Measurements from ENCODE around the gene UGT2B10. TPM values are rescaled to one million over a fixed set of nuclear protein-coding genes. Genes with fewer than 3 reads are reported as not detected.
"Not testable (repeated sequence)": the region's sequence is repeated elsewhere in the genome, so short reads cannot be mapped to it uniquely, and the experiment has no call there.

The UGT2B10 gene
- not detected in 2 replicates for total RNA-seq (2014; rRNA removed; shearing (Covaris generic); ENCODE audit: low replicate concordance)

DNA sequence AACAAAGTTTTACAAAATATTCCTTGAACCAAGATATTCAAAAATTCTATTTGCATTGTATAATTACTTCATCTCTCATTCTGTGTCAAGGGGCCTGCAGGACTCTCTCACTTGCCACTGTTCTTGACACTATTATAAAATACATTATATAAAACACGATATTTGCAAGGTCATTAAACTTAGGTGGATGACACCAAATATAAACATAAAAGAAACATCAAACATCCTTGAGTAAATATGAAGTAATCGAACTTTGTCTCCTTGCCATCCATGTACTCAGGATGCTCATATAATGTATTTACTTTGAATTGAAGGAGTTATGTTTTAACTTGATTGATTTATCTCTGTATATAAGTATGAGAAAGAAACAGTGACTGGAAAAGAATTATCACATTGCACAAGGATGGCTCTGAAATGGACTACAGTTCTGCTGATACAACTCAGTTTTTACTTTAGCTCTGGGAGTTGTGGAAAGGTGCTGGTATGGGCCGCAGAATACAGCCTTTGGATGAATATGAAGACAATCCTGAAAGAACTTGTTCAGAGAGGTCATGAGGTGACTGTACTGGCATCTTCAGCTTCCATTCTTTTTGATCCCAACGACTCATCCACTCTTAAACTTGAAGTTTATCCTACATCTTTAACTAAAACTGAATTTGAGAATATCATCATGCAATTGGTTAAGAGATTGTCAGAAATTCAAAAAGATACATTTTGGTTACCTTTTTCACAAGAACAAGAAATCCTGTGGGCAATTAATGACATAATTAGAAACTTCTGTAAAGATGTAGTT lies at the start of gene UGT2B10:
Gene UGT2B10 (plus strand): TSS at position 378 of the 793 bp plus-strand sequence. CDS start 26 bp downstream, at position 404.
- DNase-seq, H3K27me3 ChIP-seq, H3K36me3 ChIP-seq, H3K4me3 ChIP-seq, H3K9me3 ChIP-seq: not testable (repeated sequence)

DNA sequence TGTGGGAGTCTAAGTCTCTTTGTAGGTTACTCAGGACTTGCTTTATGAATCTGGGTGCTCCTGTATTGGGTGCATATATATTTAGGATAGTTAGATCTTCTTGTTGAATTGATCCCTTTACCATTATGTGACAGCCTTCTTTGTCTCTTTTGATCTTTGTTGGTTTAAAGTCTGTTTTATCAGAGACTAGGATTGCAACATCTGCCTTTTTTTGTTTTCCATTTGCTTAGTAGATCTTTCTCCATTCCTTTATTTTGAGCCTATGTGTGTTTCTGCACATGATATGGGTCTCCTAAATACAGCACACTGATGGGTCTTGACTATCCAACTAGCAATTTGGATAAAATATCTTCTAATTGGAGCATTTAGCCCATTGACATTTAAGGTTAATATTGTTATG lies 44.0 kb upstream of the UGT2B10 start:
- DNase-seq, H3K27me3 ChIP-seq, H3K4me3 ChIP-seq, H3K36me3 ChIP-seq, H3K9me3 ChIP-seq: not testable (repeated sequence)

DNA sequence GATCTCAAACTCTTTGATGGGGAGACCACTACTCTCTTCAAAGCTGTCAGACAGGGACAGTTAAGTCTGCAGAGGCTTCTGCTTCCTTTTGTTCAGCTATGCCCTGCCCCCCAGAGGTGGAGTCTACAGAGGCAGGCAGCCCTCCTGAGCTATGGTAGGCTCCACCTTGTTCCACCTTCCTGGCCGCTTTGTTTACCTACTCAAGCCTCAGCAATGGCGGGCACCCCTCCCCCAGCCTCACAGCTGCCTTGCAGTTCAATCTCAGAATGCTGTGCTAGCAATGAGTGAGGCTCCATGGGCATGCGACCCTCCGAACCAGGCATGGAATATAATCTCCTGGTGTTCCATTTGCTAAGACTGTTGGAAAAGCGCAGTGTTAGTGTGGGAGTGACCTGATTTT lies 42.1 kb upstream of the UGT2B10 start:
- H3K9me3 ChIP-seq, result no peaks in the 10 kb centered on the region
- H3K27me3 ChIP-seq, result no peaks in the 10 kb centered on the region
- DNase-seq, result no peak
- no peak overlapping the region for H3K4me3 ChIP-seq
- H3K36me3 ChIP-seq, result no peaks in the 10 kb centered on the region

DNA sequence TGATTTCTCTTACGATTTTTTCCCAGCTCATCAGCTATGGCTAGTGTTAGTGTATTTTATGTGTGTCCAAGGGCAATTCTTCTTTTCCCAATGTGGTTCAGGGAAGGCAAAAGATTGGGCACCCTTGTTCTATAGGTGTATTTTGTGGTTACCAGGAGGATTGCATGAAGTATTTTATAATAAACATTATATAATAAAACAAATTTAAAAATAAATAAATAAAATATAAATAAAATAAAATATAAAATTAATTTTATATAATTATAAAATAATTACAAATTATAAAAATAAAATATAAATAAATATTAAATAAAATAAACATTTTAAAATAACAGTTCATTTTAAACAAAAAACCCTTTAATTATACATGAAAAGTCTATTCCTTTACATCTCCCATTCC lies 35.6 kb upstream of the UGT2B10 start:
- Histone ChIP-seq H3K9me3 (no peaks in the 10 kb centered on the region), H3K4me3 (no peak overlapping the region), H3K27me3 (no peaks in the 10 kb centered on the region), H3K36me3 (no peaks in the 10 kb centered on the region)
- no peak for DNase-seq

DNA sequence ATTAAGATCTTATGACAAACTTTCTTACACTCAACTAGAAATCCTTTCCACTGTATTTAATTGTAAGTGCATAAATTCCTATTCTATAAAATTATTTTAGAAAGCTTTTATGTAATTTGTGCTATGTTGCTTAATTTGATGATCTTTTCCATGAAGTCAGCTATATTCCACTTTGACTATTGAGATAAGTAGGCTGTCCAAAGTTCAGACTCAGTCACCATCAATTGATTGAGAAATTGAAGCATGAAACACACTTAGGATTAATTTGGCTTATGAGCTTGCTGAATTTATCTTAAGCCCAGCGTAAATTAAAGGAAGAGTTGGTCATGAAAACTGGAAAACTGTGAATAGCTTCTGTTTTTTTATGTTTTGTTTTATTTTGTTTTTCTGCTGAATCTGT lies 18.7 kb upstream of the UGT2B10 start:
- no peaks in the 10 kb centered on the region for H3K36me3 ChIP-seq
- no peak for DNase-seq
- H3K27me3 ChIP-seq, result no peaks in the 10 kb centered on the region
- no peaks in the 10 kb centered on the region for H3K9me3 ChIP-seq
- no peak overlapping the region for H3K4me3 ChIP-seq

DNA sequence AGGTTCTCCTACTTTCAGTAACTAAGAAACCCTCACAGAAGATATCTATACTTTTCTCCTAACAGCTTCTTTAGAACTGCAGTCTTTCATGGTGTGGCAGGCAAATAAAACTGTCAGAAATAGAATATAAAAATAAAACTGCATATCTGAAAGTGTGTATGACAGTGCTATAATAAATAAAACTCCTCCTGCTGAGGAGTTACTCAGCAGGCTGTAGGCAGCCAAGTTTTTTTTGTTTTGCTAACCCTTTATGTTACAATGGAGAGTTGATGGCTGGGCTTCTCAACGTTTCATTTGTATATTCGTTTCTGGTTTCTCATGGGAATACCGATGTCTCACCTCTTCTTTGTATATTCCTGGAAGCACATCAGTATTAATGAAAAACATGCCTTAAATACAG lies 18.2 kb upstream of the UGT2B10 start:
- Histone ChIP-seq H3K36me3 (no peaks in the 10 kb centered on the region), H3K4me3 (no peak overlapping the region), H3K27me3 (no peaks in the 10 kb centered on the region), H3K9me3 (no peaks in the 10 kb centered on the region)
- DNase-seq, result no peak

DNA sequence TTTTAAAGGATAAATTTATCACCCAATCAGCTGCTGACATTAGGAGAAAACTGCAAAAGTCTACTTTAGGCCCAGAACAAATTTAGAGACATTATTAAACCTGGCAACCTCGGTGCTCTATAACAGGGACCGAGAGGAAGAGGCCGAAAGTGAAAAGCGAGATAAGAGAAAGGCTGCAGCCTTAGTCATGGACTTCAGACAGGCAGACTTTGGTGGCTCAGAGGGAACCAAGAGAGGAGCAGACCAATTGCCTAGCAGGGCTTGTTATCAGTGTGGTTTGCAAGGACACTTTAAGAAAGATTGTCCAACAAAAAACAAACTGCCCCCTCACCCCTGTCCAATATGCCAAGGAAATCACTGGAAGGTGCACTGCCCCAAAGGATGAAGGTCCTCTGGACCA lies 12.8 kb upstream of the UGT2B10 start:
- no peak for DNase-seq
- H3K9me3 ChIP-seq, result no peaks in the 10 kb centered on the region
- no peaks in the 10 kb centered on the region for H3K27me3 ChIP-seq
- H3K36me3 ChIP-seq, result no peaks in the 10 kb centered on the region
- no peak overlapping the region for H3K4me3 ChIP-seq

DNA sequence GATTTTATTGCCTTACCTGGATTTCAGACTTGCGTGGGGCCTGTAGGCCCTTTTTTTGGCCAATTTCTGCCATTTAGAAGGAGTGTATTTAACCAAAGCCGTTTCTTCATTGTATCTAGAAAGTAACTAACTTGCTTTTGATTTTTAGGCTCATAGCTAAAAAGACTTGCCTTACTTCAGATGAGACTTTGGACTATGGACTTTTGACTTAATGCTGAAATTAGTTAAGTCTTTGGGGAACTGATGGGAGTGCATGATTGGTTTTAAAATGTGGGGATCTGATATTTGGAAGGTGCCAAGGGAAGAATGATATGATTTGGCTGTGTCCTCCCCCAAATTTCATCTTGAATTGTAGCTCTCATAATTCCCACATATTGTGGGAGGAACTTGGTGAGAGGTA lies 7.7 kb upstream of the UGT2B10 start:
- Histone ChIP-seq H3K27me3 (no peaks in the 10 kb centered on the region), H3K36me3 (no peaks in the 10 kb centered on the region), H3K9me3 (no peaks in the 10 kb centered on the region), H3K4me3 (no peak overlapping the region)
- DNase-seq, result no peak

DNA sequence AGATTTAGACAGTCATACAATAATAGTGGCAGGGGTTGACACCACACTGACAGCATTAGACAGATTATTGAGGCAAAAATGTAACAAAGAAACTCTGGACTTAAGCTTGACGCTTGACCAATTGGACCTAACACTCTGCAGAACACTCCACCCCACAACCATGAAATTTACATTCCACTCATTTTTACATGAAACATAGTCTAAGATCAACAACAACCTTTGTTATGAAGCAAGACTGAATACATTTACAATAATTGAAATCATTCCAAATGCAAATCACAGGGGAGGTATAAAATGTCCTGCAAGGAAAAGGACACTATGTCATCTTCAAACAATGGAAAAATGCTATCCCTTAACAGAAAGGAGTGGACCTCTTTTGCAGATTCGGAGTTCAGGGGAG lies 4.9 kb upstream of the UGT2B10 start:
- Histone ChIP-seq H3K4me3 (no peak overlapping the region), H3K36me3 (no peaks in the 10 kb centered on the region), H3K27me3 (no peaks in the 10 kb centered on the region), H3K9me3 (no peaks in the 10 kb centered on the region)
- no peak for DNase-seq

DNA sequence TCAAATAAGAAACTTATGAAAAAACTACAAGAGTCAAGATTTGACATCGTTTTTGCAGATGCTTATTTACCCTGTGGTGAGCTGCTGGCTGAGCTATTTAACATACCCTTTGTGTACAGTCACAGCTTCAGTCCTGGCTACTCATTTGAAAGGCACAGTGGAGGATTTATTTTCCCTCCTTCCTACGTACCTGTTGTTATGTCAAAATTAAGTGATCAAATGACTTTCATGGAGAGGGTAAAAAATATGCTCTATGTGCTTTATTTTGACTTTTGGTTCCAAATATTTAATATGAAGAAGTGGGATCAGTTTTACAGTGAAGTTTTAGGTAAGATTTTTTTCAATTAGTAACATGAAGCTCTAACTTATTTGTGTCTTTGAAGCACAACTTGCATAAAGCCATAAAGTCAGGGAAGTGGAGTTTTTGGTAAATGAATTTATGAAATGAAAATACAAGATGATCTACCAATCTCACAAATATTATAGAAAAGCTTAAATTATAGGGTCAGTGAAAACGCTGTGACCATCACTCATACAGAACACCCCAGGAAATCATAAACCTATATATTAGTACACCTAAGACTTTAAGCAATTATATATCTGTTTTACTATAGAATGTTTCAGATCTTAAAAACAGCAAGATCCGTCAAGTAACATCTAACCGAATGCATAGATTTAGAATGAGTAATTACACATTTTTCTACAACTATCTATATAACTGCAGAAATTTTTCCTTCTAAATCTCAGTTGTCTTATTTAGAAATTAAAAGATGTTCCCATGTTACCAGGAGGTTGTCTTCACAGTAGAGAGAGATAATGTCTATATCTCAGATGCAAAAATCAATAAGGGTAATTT lies 844 bp downstream of the UGT2B10 start:
- DNase-seq, H3K36me3 ChIP-seq, H3K9me3 ChIP-seq: not testable (repeated sequence)

DNA sequence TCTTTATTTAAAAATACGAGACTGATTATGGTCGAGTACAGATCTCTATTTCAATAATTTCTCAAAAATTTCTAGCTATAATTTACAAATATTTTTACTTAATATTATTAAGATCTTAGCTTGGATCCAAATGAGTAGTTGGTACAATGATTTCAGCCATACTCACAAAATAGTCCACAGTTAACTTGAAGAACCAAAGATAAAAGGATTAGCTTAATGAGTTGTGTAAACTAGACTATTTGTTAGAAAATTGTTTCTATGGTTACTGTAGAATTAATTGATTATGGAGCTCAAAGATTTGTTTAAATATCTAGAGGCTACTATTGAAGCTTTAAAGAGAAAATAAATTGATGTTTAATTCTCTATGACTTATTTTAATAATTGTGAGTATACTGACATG lies 1.6 kb downstream of the UGT2B10 start:
- Histone ChIP-seq H3K27me3 (no peaks in the 10 kb centered on the region), H3K36me3 (no peaks in the 10 kb centered on the region), H3K9me3 (no peaks in the 10 kb centered on the region), H3K4me3 (no peak overlapping the region)
- no peak for DNase-seq

More for the DNA sequence above, 844 bp downstream of the UGT2B10 start:
- not testable (repeated sequence) for H3K27me3 ChIP-seq, H3K4me3 ChIP-seq

DNA sequence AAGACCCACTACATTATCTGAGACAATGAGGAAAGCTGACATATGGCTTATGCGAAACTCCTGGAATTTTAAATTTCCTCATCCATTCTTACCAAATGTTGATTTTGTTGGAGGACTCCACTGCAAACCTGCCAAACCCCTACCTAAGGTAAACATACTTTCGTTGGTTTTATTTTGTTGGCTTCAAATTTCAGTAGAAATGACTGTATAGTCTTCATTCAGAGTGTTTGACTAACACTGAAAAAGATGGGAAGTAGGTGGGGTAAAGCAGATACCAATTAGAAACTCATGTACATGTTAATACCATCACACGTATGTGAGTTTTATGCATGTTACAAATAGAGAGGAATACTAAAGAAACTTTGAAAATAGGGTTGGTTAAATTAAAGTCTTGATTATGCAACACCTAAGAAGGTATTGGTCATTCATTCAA lies 2.3 kb downstream of the UGT2B10 start:
- not testable (repeated sequence) for H3K36me3 ChIP-seq, H3K4me3 ChIP-seq, H3K27me3 ChIP-seq, H3K9me3 ChIP-seq, DNase-seq

DNA sequence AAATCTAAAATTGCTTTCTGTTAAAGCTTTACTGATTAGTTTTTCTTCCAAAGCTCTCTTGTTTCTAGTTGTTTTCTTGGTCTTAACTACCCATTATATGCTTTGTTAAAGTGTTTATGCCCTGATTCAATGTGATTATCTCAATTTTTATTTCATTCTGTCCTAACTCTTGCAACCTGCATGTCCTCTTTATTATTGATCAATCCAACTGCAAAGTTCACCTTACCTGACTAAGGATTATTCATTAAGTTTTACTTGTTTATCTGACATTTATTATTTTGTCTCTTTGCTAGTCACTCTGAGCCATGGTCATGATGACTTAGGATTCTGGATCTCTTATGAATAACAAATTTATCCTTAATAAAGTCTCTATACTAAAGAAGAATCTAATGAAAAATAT lies 15.8 kb downstream of the UGT2B10 start:
- no peaks in the 10 kb centered on the region for H3K36me3 ChIP-seq
- no peak overlapping the region for H3K4me3 ChIP-seq
- no peaks in the 10 kb centered on the region for H3K9me3 ChIP-seq
- H3K27me3 ChIP-seq, result no peaks in the 10 kb centered on the region
- DNase-seq, result no peak

DNA sequence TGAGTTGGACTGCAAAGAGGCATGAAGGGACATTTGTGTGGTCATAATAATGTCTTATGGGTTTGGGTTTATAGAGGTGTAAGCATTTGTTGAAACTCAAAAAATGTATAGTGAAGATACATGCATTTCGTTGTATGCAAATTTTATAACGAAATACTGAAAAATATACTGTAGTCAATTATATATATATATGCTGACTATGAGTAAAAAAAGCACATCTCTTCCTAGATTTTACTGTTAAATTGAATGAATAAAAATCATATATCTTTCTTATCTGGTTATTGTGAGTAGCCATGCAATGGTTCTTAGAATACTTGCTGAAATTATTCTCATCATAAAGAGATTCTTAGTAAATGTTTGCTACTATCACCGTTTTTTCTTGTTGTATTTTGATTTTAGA lies 34.5 kb downstream of the UGT2B10 start:
- Histone ChIP-seq H3K4me3 (no peak overlapping the region), H3K9me3 (no peaks in the 10 kb centered on the region), H3K36me3 (no peaks in the 10 kb centered on the region), H3K27me3 (no peaks in the 10 kb centered on the region)
- DNase-seq, result no peak

DNA sequence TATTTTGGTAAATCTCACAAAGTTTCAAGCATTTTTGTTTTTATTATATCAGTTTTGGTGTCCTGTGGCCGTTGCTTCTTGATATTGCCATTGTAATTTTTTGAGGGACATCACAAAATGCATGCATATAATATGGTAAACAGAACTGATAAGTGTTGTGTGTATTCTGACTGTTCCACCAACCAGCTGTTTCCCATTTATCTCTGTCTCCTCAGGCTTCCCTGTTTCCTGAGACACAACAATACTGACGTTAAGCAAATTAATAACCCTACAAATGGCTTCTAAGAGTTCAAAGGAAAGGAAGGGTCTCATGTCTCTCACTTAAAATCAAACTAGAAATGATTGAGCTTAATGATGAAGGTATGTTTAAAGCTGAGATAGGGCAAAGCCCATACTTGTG lies 40.0 kb downstream of the UGT2B10 start:
- no peak for DNase-seq
- Histone ChIP-seq H3K27me3 (no peaks in the 10 kb centered on the region), H3K4me3 (no peak overlapping the region), H3K9me3 (no peaks in the 10 kb centered on the region), H3K36me3 (no peaks in the 10 kb centered on the region)

DNA sequence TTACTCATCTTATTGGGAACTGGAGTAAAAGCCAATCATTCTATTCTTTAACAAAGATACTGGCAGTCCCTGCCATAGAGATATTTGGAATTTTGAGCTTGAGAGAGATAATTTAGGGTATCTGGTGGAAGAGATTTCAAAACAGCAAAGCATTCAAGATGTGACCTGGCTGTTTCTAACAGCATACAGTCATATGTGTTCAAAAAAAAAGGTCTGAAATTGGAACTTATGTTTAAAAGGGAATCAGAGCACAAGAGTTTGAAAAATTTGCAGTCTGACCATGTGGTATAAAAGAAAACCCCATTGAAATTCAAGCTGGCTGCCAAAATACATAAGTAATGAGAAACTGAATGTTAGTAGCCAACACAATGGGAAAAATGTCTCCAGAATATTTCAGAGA lies 42.2 kb downstream of the UGT2B10 start:
- DNase-seq, result no peak
- Histone ChIP-seq H3K27me3 (no peaks in the 10 kb centered on the region), H3K9me3 (no peaks in the 10 kb centered on the region), H3K4me3 (no peak overlapping the region), H3K36me3 (no peaks in the 10 kb centered on the region)

DNA sequence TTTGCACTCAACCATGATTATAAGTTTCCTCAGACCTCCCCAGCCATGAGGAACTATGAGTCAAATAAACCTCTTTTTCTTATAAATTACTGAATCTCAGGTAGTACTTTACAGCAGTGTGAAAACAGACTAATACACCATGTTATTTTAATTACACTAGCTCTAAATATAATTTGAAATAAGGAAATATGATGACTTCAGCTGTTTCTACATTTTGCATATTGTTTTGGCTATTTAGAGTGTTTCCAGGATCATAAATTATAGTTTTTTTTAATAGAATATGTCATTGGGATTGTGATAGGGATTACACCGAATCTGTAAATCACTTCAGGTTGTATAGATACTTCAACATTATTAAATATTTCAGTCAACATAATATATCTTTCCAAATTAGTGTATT lies 43.9 kb downstream of the UGT2B10 start:
- DNase-seq, result no peak
- H3K9me3 ChIP-seq, result no peaks in the 10 kb centered on the region
- no peaks in the 10 kb centered on the region for H3K36me3 ChIP-seq
- no peak overlapping the region for H3K4me3 ChIP-seq
- H3K27me3 ChIP-seq, result no peaks in the 10 kb centered on the region

DNA sequence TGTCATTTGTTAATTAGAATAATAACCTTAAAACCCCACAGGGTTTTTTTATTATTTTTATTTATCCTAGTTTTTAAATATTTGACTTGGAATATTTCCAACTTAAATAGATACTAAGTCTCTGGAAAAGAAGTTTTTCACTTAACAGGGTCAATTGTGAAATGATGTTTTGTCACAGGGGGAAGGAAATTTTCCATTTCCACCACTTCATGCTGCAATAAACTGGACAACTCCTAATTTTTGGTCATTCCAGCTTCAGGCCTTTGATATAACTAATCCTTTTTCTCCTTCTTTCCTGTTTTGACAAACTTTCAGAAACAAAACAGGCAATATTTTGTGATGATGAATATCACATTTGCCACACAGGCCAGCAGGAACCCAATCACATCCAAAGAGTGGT lies 45.3 kb downstream of the UGT2B10 start:
- no peaks in the 10 kb centered on the region for H3K9me3 ChIP-seq
- H3K36me3 ChIP-seq, result no peaks in the 10 kb centered on the region
- no peaks in the 10 kb centered on the region for H3K27me3 ChIP-seq
- no peak overlapping the region for H3K4me3 ChIP-seq
- no peak for DNase-seq

All from MG63 (cell line).